PC-3 (cell line): Measurements from ENCODE around the gene MACROD2. TPM values are rescaled to one million over a fixed set of nuclear protein-coding genes. Genes with fewer than 3 reads are reported as not detected.

Source experiments
- ATAC-seq: fragments of 200-7000 bp; cut with Tn5 transposase; 2 replicates; pipeline ENCODE4 v1.9.1; 2020; ENCODE audit warnings: mild to moderate bottlenecking, moderate library complexity
- BruUV-seq: library from RNA; stranded (reverse); fragments of 400-500 nt; replicated peaks from 2 replicates; lab custom pipeline; 2021; lab: Mats Ljungman, UMichigan
- CTCF ChIA-PET: fragments of 300-600 bp; sonication (Branson Sonifier 250); formaldehyde crosslinking; loops from one replicate; lab custom pipeline; 2022; ENCODE audit warnings: antibody characterized with exemption; lab: Charles Lee
- POLR2A ChIA-PET: fragments of 300-600 bp; sonication (Branson Sonifier 250); formaldehyde crosslinking; loops from one replicate; lab custom pipeline; 2022; ENCODE audit warnings: antibody characterized with exemption; ENCODE audit not compliant: unreplicated experiment; lab: Charles Lee
- DNase-seq: peaks from one replicate; pipeline ENCODE4 v3.0.0-alpha.2; 2015
- H2AFZ ChIP-seq: fragments of 300-600 bp; sonication (generic); 2 replicates; pipeline ENCODE4 v1.6.0; 2016; ENCODE audit warnings: antibody characterized with exemption, low read length
- H3F3A ChIP-seq: fragments of 300-600 bp; sonication (generic); one replicate; pipeline ENCODE4 v1.6.0; 2017; ENCODE audit warnings: antibody characterized with exemption, low read length, control low read depth, mild to moderate bottlenecking; ENCODE audit not compliant: unreplicated experiment
- H3K27ac ChIP-seq: fragments of 300-600 bp; sonication (generic); 2 replicates; pipeline ENCODE4 v1.5.1; 2016; ENCODE audit warnings: mild to moderate bottlenecking, low read length
- H3K27me3 ChIP-seq: fragments of 300-600 bp; sonication (generic); 2 replicates; pipeline ENCODE4 v1.6.1; 2016; ENCODE audit warnings: low read length, mixed read lengths
- H3K36me3 ChIP-seq: fragments of 300-600 bp; sonication (generic); 2 replicates; pipeline ENCODE4 v1.6.1; 2016; ENCODE audit warnings: low read depth, mixed run types, low read length, mixed read lengths
- H3K4me1 ChIP-seq: fragments of 300-600 bp; sonication (generic); 2 replicates; pipeline ENCODE4 v1.5.1; 2016; ENCODE audit warnings: low read length; ENCODE audit not compliant: insufficient read depth
- H3K4me2 ChIP-seq: fragments of 300-600 bp; sonication (generic); 2 replicates; pipeline ENCODE4 v1.6.0; 2016; ENCODE audit warnings: low read length
- H3K4me3 ChIP-seq: fragments of 300-600 bp; sonication (generic); 2 replicates; pipeline ENCODE4 v1.5.1; 2016; ENCODE audit warnings: mild to moderate bottlenecking, low read length, mixed read lengths
- H3K79me2 ChIP-seq: fragments of 300-600 bp; sonication (generic); 2 replicates; pipeline ENCODE4 v1.6.1; 2017; ENCODE audit warnings: low read length, mixed read lengths
- H3K9ac ChIP-seq: fragments of 300-600 bp; sonication (generic); 2 replicates; pipeline ENCODE4 v1.6.0; 2016; ENCODE audit warnings: mild to moderate bottlenecking, low read length
- H3K9me2 ChIP-seq: fragments of 300-600 bp; sonication (generic); replicated peaks from 2 replicates; pipeline ENCODE4 v1.6.1; 2016; ENCODE audit warnings: mixed run types, low read length, mixed read lengths
- H3K9me3 ChIP-seq: fragments of 300-600 bp; sonication (generic); 2 replicates; pipeline ENCODE4 v1.6.1; 2016; ENCODE audit warnings: low read length, mixed read lengths
- H4K20me1 ChIP-seq: fragments of 300-600 bp; sonication (generic); 2 replicates; pipeline ENCODE4 v1.6.1; 2016; ENCODE audit warnings: low read length, mixed read lengths
- CTCF ChIP-seq: fragments of 300-600 bp; sonication (generic); conservative IDR thresholded peaks from 2 replicates; pipeline ENCODE4 v1.5.1; 2017; ENCODE audit warnings: antibody characterized with exemption, low read depth, mild to moderate bottlenecking, low read length
- EZH2 ChIP-seq: fragments of 300-600 bp; sonication (generic); IDR thresholded peaks from one replicate; pipeline ENCODE4 v1.6.1; 2017; ENCODE audit warnings: antibody characterized with exemption, mild to moderate bottlenecking, low read length; ENCODE audit not compliant: unreplicated experiment
- EZH2phosphoT487 ChIP-seq: fragments of 300-600 bp; sonication (generic); IDR thresholded peaks from 2 replicates; pipeline ENCODE4 v1.6.1; 2018; ENCODE audit warnings: mild to moderate bottlenecking, antibody characterized with exemption, low read length, borderline replicate concordance
- intact Hi-C: fragments of 100-400 bp; cut with micrococcal nuclease; formaldehyde crosslinking; loops from 2 replicates; pipeline ENCODE4 v1.9.0; 2023
- total RNA-seq: library from RNA; depleted of rRNA; stranded (reverse); fragments of >200 nt; gene quantifications from 2 replicates; pipeline ENCODE4 v1.2.3, GENCODE V29; 2014

MACROD2 gene
- total RNA-seq, 1 experiment from 2014 or later = 3.1 TPM

- Histone ChIP-seq H3K4me2 (no peak overlapping the region), H3F3A (no peaks in the 10 kb centered on the region), H3K36me3 (no peaks in the 10 kb centered on the region), H2AFZ (no peak overlapping the region), H3K9ac (no peak overlapping the region), H3K27ac (no peak overlapping the region), H3K4me1 (peaks cover 24% of the 10 kb centered on the region), H4K20me1 (no peaks in the 10 kb centered on the region), H3K9me2 (no peaks in the 10 kb centered on the region), H3K4me3 (no peak overlapping the region), H3K79me2 (no peaks in the 10 kb centered on the region), H3K27me3 (no peaks in the 10 kb centered on the region), H3K9me3 (no peaks in the 10 kb centered on the region)
- intact Hi-C loops = no loop called here
- BruUV-seq = no TSS peak
- ATAC-seq (no peak), DNase-seq (no peak)
- CTCF ChIA-PET = no interaction called here
- TF ChIP-seq EZH2 = no peak
- TF ChIP-seq CTCF = no peak
- no peak for TF ChIP-seq EZH2phosphoT487
- POLR2A ChIA-PET = no interaction called here
Observed at GRCh38 chr20:15767586-15767985, 1772.3 kb downstream of the MACROD2 start.

DNA sequence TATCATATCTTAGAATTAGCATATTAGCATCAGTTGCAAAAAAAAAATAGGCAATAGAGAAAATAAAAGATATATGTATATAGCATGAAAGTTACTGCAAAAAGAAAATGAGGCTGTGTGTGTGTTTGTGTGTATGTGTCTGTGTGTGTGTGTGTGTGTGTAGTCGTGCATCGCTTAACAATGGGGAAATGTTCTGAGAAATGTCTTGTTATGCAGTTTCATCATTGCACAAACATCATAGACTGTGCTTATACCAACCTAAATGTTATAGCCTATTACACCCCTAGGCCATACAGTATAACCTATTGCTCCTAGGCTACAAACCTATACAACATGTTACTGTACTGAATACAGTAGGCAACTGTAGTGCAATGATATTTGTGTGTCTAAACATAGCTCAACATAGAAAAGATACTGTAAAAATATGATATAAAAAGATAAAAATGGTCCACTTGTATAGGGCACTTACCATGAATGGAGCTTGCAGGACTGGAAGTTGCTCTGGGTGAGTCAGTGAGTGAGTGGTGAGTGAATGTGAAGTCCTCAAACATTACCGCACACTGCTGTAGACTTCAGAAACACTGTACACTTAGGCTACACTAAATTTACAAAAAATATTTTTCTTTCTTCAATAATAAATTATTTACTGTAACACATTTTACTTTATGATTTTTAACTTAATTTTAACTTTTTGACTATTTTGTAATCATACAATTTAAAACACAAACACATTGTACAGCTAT, 1772.9 kb downstream of the MACROD2 start:
- H3K79me2 ChIP-seq = no peaks in the 10 kb centered on the region
- H3K4me2 ChIP-seq = no peak overlapping the region
- BruUV-seq = no TSS peak
- H3F3A ChIP-seq = no peaks in the 10 kb centered on the region
- no peaks in the 10 kb centered on the region for H3K9me3 ChIP-seq
- no peak overlapping the region for H3K27ac ChIP-seq
- ChIA-PET POLR2A (no interaction called here), CTCF (no interaction called here)
- no peaks in the 10 kb centered on the region for H3K36me3 ChIP-seq
- peak; percentile 82 for ATAC-seq
- TF ChIP-seq EZH2 = no peak
- TF ChIP-seq CTCF = no peak
- TF ChIP-seq EZH2phosphoT487 = no peak
- peaks cover 18% of the 10 kb centered on the region for H3K4me1 ChIP-seq
- no peak overlapping the region for H2AFZ ChIP-seq
- no peaks in the 10 kb centered on the region for H3K9me2 ChIP-seq
- intact Hi-C loops = no loop called here
- H3K4me3 ChIP-seq = no peak overlapping the region
- H3K27me3 ChIP-seq = no peaks in the 10 kb centered on the region
- H3K9ac ChIP-seq = no peak overlapping the region
- no peaks in the 10 kb centered on the region for H4K20me1 ChIP-seq
- peak; percentile 60 for DNase-seq

GRCh38 chr20:15772826-15773225, 1777.5 kb downstream of the MACROD2 start:
- no peak overlapping the region for H3K4me2 ChIP-seq
- ATAC-seq (no peak), DNase-seq (no peak)
- intact Hi-C loops = no loop called here
- POLR2A ChIA-PET = no interaction called here
- no peak overlapping the region for H3K9ac ChIP-seq
- H3K9me2 ChIP-seq = 0 out of 2 replicates have a peak, but pooled peaks cover 4% of the 10 kb centered on the region
- TF ChIP-seq CTCF (no peak), EZH2 (no peak), EZH2phosphoT487 (no peak)
- CTCF ChIA-PET = no interaction called here
- H3K4me1 ChIP-seq = peaks cover 5% of the 10 kb centered on the region
- no peaks in the 10 kb centered on the region for H3K36me3 ChIP-seq
- no peaks in the 10 kb centered on the region for H3K27me3 ChIP-seq
- H2AFZ ChIP-seq = no peak overlapping the region
- H3F3A ChIP-seq = no peaks in the 10 kb centered on the region
- H3K9me3 ChIP-seq = no peaks in the 10 kb centered on the region
- no TSS peak for BruUV-seq
- H3K4me3 ChIP-seq = no peak overlapping the region
- no peak overlapping the region for H3K27ac ChIP-seq
- H3K79me2 ChIP-seq = no peaks in the 10 kb centered on the region
- no peaks in the 10 kb centered on the region for H4K20me1 ChIP-seq
